ENCODE measurements around the gene DUSP1. TPM values are rescaled to one million over a fixed set of nuclear protein-coding genes. Genes with fewer than 3 reads are reported as not detected.

Gene DUSP1
- total and polyA plus RNA-seq, 2 of the 13 experiments (the other 11 are each of a cell fraction or from before 2014, with no cell fraction given): 27.1 to 55.5 TPM

DNA sequence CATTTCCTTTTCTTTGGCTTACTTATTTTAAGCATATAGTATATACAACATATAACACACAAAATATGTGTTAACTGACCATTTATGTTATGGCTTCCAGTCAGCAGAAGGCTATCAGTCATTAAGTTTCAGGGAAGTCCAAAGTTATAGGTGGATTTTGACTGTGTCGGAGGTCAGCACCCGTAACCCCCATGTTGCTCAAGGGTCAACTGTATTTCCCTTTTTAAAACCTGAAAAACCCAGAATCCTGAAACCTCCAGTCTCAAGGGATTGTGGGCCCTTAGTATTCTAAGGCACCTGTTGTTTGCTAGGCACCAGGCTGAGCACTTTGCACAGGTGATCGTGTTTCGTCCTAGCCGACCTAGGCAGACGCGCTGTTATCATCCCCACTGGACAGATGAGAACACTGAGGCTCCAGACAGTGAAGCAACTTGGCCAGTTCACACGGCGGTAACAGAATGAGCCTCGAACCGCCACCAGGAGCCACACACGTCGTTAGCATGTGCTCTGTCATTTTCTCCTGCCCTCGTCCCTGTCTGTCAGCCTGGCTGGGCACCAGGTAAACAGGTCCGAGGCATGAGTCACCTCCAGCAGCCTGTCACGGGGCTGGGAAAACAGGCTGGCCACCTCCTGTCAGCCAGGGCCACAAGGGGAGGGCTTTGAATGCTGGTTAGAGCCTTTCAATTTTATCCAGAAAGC is 39.9 kb downstream of the DUSP1 start (continued):
- TF ChIP-seq ZNF350 (CRISPR knock-in tag; IDR thresholded peaks at IDR 0.05; ENCODE audit: borderline replicate concordance, low read depth) (peak; percentile 69; the same call in 1 of the 2 replicates), ZNF3 (CRISPR knock-in tag; IDR thresholded peaks at IDR 0.05) (peak; percentile 83; the same call in 1 of the 2 replicates), HNRNPLL (IDR thresholded peaks at IDR 0.05; ENCODE audit: low read depth, low read length, poor library complexity, severe bottlenecking) (no peak), TBL1XR1 (IDR thresholded peaks at IDR 0.05; ENCODE audit: borderline replicate concordance, low read length, partially characterized antibody) (no peak), SATB2 (CRISPR knock-in tag; IDR thresholded peaks at IDR 0.05) (peak; percentile 53; the same call in 1 of the 2 replicates), TP53 (CRISPR knock-in tag; conservative IDR thresholded peaks at IDR 0.05) (0 out of 2 replicates have a peak, but pooled peaks have one; percentile 64), ELF3 (CRISPR knock-in tag; IDR thresholded peaks at IDR 0.05) (peak; percentile 96), ZSCAN22 (CRISPR knock-in tag; IDR thresholded peaks at IDR 0.05) (no peak), ZC3H13 (CRISPR knock-in tag; IDR thresholded peaks at IDR 0.05) (no peak; the same call in 1 of the 2 replicates), TRIM24 (CRISPR knock-in tag; IDR thresholded peaks at IDR 0.05) (no peak), KDM5A (IDR thresholded peaks at IDR 0.05; ENCODE audit: borderline replicate concordance, low read length) (no peak), ZNF564 (CRISPR knock-in tag; IDR thresholded peaks at IDR 0.05) (peak; percentile 46; the same call in 1 of the 2 replicates), ZNF275 (CRISPR knock-in tag; IDR thresholded peaks at IDR 0.05; ENCODE audit: borderline replicate concordance) (0 out of 2 replicates have a peak, but pooled peaks have one; percentile 45), ZNF331 (CRISPR knock-in tag; IDR thresholded peaks at IDR 0.05) (peak; percentile 62), ZNF713 (CRISPR knock-in tag; IDR thresholded peaks at IDR 0.05) (no peak), PRMT3 (CRISPR knock-in tag; IDR thresholded peaks at IDR 0.05; ENCODE audit: borderline replicate concordance, low read depth) (peak; percentile 84; the same call in 1 of the 2 replicates), GABPB1 (CRISPR knock-in tag; IDR thresholded peaks at IDR 0.05) (peak; percentile 69), ZZZ3 (CRISPR knock-in tag; IDR thresholded peaks at IDR 0.05; ENCODE audit: borderline replicate concordance) (peak; percentile 92), ZNF761 (CRISPR knock-in tag; conservative IDR thresholded peaks at IDR 0.05) (0 out of 2 replicates have a peak, but pooled peaks have one; percentile 35), NFIB (CRISPR knock-in tag; IDR thresholded peaks at IDR 0.05; ENCODE audit: borderline replicate concordance) (no peak)
- TF ChIP-seq, protein P1, sequence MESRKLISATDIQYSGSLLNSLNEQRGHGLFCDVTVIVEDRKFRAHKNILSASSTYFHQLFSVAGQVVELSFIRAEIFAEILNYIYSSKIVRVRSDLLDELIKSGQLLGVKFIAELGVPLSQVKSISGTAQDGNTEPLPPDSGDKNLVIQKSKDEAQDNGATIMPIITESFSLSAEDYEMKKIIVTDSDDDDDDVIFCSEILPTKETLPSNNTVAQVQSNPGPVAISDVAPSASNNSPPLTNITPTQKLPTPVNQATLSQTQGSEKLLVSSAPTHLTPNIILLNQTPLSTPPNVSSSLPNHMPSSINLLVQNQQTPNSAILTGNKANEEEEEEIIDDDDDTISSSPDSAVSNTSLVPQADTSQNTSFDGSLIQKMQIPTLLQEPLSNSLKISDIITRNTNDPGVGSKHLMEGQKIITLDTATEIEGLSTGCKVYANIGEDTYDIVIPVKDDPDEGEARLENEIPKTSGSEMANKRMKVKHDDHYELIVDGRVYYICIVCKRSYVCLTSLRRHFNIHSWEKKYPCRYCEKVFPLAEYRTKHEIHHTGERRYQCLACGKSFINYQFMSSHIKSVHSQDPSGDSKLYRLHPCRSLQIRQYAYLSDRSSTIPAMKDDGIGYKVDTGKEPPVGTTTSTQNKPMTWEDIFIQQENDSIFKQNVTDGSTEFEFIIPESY (CRISPR knock-in tag; IDR thresholded peaks at IDR 0.05): peak; percentile 81
- TF ChIP-seq, protein P2, sequence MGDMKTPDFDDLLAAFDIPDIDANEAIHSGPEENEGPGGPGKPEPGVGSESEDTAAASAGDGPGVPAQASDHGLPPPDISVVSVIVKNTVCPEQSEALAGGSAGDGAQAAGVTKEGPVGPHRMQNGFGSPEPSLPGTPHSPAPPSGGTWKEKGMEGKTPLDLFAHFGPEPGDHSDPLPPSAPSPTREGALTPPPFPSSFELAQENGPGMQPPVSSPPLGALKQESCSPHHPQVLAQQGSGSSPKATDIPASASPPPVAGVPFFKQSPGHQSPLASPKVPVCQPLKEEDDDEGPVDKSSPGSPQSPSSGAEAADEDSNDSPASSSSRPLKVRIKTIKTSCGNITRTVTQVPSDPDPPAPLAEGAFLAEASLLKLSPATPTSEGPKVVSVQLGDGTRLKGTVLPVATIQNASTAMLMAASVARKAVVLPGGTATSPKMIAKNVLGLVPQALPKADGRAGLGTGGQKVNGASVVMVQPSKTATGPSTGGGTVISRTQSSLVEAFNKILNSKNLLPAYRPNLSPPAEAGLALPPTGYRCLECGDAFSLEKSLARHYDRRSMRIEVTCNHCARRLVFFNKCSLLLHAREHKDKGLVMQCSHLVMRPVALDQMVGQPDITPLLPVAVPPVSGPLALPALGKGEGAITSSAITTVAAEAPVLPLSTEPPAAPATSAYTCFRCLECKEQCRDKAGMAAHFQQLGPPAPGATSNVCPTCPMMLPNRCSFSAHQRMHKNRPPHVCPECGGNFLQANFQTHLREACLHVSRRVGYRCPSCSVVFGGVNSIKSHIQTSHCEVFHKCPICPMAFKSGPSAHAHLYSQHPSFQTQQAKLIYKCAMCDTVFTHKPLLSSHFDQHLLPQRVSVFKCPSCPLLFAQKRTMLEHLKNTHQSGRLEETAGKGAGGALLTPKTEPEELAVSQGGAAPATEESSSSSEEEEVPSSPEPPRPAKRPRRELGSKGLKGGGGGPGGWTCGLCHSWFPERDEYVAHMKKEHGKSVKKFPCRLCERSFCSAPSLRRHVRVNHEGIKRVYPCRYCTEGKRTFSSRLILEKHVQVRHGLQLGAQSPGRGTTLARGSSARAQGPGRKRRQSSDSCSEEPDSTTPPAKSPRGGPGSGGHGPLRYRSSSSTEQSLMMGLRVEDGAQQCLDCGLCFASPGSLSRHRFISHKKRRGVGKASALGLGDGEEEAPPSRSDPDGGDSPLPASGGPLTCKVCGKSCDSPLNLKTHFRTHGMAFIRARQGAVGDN (CRISPR knock-in tag; IDR thresholded peaks at IDR 0.05): peak; percentile 100
